HG03575 (cell line): ENCODE data around the gene MAP7.
"Not testable (repeated sequence)": the region's sequence is repeated elsewhere in the genome, so short reads cannot be mapped to it uniquely, and the experiment has no call there.

ENCODE experiments used
- ATAC-seq: cut with Tn5 transposase; IDR thresholded peaks from one replicate; pipeline ENCODE4 v1.9.1; 2021; ENCODE audit not compliant: unreplicated experiment, insufficient number of reproducible peaks, low FRiP score; ENCODE audit errors: extremely low read depth

The MAP7 gene

DNA sequence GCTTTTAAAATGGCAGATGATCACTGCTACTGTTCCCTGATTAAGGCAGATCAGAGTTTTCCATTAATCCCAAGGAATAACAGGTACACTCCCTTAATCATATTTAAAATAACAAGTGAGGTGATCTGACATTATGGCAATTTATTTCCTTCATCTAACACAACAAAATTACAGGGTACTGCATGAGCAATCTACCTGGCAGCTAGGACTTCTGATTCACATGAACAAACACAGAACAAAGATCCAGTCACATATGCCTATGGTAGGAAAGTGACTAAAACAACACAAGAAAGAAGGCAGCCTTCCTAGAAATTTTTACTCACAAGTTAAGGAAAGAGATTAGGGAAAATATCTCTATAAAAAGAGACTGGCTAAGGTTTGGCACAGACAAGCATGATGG lies 33.2 kb downstream of the MAP7 start:
- ATAC-seq, result no peak

DNA sequence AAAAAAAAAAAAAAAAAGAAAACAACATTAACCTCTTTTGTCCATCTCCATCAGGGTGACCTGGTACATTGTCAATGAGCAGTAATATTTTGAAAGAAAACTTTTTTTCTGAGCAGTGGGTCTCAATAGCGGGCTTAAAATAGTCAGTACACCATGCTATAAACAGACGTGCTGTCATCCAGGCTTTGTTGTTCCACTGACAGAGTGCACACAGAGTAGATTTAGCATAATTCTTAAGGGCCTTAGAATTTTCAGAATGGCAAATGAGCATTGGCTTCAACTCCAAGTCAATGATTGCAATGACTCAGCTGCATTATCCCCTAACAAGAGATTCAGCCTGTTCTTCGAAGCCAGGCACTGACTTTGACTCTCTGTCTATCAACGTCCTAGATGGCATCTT lies 35.6 kb downstream of the MAP7 start:
- ATAC-seq, result no peak

DNA sequence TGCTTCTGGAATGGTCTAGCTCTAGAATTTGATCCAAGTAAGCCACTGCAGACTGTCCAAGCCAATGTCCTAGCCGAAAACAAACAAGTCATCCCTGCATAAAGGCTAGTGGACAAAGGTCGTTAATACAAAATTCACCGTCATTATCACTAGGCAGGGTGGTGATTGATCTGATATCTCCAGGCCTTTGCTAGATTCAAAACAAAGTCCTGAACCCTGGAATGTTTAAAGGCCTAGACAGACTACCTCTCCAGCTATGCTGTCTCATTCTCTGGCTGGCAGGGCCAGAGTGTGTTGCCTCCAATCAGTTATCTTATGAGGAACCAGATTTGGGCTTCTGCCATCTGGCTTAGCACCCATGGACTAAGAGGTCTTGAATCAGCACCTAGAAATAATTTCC lies 38.3 kb downstream of the MAP7 start:
- ATAC-seq, result no peak

DNA sequence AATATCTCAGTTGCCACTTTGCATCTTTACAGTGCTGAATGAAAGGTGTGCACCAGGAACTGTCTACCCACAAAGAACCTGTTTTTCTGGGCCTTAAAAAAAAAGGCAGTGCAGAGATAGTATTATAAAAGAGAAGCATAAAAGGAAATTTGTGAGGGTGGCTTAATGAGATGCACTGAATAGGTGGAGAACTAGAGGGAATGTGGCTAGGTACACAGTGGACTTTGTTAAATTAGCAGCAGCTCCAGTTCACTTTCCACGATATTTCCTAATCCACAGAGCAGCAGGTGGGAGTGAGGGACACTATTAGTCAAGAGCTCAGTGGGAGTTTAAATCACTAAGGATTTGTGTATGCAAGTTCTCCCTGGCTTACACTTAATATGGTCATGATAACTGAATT lies 38.8 kb downstream of the MAP7 start:
- ATAC-seq, result no peak

DNA sequence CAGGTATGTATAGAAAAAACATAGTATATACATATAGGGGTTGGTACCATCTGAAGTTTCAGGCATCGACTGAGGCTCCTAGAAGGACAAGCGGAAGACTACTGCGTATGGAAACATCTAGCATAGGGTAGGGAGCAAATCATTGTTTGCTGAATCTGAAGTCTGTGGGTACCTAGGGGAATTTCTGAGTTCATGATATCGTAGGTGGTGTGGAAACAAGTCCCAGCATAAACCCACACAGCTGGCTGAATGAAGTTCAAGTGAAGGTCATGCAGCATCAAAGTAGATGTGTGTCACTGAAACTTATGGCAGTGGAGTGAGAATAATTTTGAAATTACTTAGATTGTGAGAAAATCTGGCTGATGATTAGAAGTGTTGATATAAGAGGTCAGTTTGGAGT lies 39.4 kb downstream of the MAP7 start:
- ATAC-seq, result no peak

DNA sequence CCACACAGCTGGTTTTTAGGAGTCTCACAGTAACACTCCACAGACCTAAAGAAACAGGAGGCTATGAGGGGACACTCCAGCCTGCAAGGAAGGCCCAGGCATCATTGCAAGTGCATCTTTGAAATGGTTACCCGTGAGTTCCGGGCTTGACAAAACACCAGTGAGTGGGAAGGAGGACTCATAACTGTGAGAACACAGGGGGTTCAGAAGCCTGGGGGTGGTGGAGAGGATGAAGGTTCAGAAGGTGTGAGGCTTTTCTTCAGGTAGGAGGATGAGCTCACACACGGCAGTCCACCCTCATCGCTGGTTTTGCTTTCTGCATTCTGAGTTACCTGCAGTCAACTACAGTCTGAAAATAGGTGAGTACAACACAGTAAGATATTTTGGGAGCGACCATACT lies 39.9 kb downstream of the MAP7 start:
- ATAC-seq, result no peak

DNA sequence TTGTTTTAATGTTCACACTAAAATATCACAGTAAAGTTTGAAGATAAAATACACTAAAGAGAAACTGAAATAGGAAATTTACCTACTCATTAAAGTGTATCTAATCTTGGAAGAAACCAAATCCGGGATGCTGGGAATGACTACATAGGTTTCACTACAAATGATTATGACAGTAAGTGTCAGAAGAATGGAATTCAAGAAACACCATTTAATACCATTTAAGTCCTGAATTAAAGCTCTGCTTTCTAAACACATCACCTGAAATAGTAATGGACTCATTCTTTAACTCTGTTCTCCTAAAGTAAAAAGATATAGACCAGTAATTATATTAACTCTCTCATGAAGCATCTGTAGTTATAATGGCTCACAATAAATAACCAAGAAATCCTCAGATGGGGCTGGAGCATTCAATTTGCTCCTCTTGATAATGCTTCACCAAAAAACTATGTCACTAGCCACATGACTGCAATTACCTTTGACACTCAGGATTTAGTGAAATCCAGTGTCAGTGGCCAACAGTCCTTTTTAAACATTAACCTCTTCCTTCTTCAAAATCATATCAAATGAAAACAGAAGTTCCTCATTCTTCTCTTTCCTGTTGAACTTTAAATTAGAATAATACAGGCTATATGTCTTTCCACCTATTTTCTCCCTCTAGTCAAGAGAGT lies 41.4 kb downstream of the MAP7 start:
- no peak for ATAC-seq

DNA sequence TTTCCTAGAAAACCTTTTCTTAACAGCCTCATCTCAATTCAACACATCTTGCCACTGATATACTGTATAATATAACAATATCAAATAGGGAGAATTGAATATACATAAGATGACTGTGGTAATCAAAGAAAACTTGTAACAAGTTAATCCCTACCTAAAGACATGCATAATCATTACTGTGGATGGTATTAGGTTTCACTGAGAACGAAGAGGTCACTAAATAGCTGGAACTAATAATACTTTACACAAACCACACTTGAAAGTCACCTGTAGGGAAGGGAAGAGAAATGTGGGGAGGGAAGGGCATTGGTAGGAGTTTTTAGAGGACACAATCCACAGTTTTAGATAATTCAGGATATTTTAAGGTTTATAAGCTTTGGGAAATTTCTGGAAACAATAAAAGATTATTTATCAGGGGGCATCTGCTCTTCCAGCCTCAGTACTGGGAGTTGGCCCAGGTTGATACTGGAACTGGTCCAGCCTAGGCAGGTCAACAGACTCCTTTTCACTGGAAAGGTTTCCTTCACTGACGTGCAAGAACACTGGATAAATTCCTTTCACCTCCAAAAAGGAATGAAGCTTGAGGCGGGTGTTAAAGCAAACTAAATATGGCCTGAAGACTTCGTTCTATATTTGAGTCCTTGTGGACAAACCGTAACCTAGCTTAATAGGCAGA lies 44.0 kb downstream of the MAP7 start:
- no peak for ATAC-seq

DNA sequence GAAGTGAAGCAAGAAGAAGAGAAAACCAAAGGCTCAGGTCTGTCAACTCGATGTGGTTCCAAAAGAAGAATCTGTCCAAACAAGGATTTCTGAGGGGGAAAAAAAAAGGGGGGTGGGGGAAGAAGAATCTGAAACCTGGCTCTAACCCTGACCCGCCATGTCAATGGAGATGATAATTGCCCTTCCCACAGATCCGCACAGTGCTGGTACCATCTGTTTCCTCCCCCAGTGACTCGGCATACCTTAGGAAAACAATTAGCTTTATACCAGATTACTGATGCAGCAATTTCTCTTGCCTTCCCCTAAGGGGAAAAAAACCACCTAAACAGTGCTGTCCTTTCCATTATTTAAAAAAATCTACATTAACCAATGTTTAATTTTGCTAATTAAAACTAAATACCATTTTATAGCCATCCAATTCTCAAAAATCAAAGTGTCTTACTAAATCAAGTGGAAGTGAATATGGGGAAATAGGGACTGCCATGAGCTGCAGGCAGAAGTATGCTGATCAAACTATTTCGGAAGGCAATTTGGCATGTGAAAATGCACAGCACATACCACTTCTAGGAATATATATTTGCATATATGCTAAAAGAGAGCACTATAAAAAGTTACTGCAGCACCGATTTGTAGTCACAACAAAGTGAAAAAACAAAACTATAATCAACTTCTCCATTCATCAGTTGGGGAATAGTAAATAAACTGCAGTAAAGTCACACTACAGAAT lies 46.8 kb downstream of the MAP7 start:
- no peak for ATAC-seq

DNA sequence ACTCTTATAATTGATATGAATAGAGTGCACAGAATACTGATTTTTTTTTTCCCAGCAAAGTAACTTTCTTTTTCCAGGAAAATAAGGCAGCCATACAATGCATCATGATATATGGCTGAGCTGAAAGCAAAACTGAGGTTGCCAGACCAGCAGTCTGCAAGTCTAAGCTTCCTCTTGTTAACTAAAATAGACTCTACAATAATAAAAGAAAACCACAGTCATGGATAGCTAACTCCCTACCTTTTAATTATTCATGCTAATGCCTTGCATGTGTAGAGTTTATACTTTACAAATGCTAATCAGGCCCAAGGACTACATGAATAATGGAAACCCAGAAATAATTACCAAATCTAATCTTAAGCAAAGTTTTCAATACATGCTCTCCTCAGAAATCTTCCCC lies 47.4 kb downstream of the MAP7 start:
- no peak for ATAC-seq

DNA sequence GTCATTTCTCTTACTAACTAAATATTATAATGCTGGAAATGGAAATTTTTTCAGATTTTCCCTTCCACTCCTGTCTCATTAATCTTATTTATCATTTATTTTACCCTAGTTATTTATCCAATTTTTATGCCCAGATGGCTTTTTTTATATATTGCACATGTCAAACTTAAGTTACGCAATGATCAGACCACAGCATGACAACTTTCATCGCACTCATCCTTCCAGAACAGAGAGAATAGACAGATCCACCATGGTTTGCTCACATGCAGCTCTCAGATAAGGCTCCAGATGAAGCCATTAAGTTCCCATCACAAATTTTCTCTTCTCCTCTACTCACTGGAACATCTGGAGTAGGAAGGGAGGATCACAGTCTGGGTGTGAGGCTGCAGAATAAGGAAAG lies 48.7 kb downstream of the MAP7 start:
- no peak for ATAC-seq

DNA sequence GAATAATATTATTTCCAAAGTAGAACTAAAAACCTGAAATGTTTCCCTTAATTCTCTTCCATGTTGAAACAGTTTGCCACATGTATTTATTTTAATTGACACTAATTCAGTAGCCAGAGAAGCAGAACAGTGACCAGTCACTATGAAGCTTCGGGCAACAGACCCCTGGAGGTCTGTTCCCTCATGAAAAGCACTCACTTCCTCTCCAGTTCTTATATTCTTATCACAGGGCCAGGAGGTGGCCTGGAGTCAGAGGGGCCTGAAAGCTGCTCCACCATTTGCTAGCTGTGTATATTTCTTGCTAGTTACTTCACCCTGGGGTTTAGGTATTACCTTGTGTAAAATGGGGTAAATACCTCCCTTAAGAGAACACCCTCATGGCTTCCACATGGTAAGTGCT lies 49.1 kb downstream of the MAP7 start:
- no peak for ATAC-seq

DNA sequence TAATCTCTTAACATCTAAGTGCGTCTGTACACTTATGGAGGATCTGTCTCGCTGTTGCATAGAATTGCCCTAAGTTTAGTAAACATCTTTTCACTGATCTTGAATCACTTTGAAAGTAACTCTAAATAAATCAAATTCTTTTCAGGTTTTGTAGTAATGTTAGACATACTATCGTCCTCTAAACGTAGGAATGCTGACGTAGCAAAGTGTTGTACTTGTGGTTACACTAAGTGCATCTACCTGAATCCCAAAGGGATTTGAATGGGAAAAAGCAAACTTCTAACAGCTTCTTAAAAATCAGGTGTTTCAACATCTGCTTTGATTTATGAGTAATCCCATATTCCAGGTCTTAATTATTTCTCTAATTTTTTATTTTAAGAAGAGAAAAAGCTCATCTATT lies 49.8 kb downstream of the MAP7 start:
- no peak for ATAC-seq

DNA sequence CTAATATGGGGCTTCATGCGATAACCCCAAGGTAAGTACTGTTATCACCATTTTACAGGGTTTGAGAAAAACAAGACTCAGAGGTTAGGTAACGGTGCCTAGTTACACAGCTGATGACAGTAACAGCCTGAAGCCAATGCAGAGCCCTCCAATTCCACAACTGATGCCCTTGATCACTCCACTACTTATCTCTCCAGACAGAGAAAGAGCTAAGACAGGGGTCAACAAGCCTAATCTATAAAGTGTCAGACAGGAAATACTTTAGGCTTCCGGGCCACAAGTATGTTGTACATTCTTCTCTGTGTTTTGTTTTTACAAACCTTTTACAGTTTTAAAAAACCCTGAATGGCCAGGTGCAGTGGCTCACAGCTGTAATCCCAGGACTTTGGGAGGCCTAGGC lies 50.9 kb downstream of the MAP7 start:
- ATAC-seq, result no peak

DNA sequence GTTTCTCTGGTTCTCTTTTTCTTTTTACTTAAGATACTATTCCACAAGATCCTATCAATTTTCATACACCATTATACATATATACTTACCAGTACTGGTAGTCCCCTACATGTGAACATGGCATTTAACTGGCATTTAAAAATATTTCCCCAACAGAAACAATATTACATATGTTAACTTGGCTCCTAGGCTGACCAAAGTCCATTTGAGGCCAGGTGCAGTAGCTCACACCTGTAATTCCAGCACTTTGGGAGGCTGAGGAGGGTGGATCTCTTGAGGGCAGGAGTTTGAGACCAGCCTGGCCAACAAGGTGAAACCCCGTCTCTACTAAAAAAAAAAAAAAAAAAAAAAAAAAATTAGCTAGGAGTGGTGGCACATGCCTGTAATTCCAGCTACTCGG lies 53.8 kb downstream of the MAP7 start:
- ATAC-seq, result not testable (repeated sequence)

DNA sequence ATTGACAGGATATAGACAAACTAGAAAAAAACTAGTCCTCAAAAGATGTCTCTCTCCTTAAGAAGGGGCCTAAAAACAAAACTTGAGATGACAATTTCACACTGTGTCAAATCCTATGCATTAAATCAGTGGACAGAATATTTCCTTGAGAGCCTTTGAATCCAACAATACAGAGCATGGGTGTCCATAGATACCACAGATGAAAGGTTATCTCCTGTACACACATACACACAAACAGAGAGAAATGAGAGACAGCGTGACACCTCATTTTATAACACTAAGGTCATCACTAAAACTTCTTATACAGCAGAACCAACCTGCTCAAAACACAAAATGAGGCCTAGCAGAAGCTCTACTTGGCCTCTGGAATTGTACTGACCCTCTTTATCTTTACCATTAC lies 55.5 kb downstream of the MAP7 start:
- ATAC-seq, result no peak

DNA sequence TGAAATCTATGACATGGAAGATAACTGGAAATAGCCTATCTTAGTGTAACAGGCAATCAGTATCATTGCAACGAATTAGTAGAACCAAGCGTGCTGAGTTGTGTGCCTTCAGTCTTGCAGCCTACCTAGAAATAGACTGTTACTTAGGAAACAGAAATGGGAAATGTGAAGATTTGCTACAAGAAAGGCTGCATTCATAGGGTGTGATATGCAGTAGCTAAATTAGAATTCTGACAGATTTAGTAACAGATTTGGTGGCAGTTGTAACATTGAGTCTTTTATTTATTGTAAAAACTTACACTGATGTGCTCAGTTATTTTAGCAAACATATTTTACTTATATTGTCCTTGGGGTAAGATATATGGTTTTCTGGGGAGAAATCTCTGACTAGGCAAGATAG lies 56.2 kb downstream of the MAP7 start:
- ATAC-seq, result no peak

DNA sequence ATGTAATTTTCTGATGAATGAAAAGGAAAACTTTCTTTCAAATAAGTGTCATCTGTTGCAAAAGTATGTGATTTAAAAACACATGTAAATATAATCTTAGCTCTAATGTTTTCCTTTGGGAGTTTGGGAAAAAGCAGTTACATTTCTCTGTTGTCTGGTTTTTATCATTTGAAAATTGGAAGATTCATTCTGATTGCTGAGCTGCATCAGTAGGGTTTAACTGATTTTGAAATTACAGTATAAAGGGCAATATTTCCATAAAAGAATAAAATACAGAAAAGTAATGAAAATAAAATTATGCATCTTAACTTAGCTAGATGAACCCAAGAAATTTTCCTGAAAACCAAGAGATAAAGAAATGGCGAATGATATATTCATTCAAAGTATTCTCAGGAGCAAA lies 57.8 kb downstream of the MAP7 start:
- ATAC-seq, result no peak

DNA sequence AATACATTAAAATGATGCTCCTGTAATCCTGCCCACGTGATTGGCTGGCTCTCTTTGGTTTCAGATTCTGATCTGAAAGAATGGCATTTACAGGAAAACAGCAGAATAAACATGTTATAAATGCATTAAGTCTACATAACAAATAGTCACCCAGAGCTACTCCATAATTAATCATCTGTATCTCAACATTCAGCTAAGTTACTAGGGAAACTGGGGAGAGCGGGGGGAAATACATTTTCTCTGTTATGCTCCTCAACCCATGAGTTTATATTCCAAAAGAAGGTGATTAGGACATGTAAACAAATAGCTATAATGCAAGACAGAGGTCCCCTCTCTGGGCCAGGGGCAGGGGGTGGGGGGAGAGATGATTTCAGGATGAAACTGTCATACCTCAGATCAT lies 58.5 kb downstream of the MAP7 start:
- no peak for ATAC-seq

DNA sequence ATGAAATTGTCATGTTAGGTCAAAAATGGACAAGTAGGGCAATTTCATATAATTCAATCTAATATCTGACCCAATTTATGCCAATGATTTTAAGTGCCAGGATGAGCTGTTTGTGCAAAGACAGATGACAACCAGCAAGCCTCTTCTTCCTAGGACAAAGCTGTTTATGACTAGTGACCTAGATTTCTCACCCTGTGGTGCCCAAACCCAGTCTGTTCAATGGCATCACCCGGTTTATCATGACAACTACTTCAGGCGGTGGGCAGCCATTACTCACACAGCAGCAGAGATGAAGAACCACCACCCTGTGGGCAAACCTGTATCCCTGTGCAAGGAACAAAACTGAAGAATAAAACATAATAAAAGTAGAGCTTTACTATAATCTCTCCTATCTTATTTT lies 59.0 kb downstream of the MAP7 start:
- no peak for ATAC-seq

DNA sequence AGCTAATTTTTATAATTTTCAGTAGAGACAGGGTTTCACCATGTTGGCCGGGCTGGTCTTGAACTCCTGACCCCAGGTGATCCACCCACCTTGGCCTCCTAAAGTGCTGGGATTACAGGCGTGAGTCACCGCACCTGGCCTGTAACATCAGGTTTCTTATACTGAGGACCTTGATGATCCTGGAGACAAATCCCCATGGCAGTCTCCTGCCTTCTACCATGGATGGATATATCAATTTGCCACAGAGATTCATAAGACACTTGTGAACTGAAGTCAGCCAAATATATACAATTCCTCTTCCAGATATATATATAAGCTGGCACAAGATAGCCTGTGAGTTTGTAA lies 60.6 kb downstream of the MAP7 start:
- ATAC-seq, result not testable (repeated sequence)
